NCI-H460 (cell line): ENCODE measurements around the gene CDC42EP3. TPM values are rescaled to one million over a fixed set of nuclear protein-coding genes. Genes with fewer than 3 reads are reported as not detected.

Experiments
- DNase-seq: peaks from one replicate; pipeline ENCODE4 v3.0.0-alpha.2; 2016; ENCODE audit warnings: low read depth; ENCODE audit errors: extremely low read depth
- total RNA-seq: library from RNA; depleted of rRNA; stranded (reverse); fragments of >200 nt; shearing (Covaris generic); gene quantifications from 2 replicates; pipeline ENCODE4 v1.2.3, GENCODE V29; 2014

Gene CDC42EP3
- total RNA-seq, 1 experiment from 2014 or later: 13.7 TPM

DNA sequence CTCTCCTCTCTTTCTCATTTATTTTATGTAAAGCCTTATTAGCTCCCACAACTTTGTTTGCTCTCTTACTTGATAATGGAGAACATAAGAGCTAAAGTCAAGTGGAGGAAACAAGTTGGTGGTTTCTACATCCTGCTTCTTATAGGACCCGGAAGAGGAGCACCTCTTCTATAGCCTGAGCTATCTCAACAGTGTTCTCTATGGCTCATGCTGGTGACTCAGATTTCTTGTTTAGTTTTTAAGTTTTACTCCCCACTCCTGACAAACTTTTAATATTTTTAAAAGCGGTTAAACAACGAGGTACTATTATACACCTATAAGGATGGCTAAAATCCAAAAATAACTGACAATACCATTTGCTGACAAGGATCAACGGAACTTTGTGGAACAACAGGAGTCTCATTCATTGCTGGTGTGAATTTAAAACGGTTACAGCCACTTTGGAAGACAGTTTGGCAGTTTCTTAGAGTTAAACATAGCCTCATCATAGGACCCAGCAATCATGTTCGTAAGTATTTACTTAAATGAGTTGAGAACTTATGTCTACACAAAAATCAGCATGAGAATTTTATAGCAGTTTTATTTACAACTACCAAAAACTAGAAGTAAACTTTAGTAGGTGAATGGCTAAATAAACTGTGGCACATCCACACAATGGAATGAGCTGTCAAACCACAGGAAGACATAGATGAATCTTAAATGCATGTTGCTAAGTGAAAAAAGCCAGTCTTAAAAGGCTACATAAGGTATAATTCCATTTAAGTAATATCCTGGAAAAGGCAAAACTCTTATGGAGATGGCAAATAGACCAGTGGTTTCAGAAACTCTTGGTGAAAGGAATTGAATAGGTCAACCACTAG is 12.7 kb upstream of the CDC42EP3 start:
- DNase-seq: no peak

DNA sequence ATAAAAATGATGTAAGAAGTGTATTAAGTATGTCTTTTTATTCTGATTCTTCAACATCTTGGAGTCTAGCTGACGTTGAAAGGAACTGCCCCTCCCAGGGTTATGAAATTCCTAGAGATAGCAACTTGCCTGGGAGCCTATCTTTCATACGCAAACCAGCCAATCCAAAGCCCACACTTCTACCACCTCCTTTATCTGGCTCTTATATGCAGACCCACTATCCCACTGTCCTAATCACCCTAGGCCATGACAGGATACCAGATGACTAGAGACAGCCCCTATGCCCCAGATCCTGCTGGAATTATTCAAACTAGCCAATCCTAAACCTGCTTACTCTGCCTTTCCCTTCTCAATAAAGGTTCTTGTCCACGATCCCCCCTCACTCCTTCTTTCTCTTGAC is 11.8 kb upstream of the CDC42EP3 start:
- no peak for DNase-seq

DNA sequence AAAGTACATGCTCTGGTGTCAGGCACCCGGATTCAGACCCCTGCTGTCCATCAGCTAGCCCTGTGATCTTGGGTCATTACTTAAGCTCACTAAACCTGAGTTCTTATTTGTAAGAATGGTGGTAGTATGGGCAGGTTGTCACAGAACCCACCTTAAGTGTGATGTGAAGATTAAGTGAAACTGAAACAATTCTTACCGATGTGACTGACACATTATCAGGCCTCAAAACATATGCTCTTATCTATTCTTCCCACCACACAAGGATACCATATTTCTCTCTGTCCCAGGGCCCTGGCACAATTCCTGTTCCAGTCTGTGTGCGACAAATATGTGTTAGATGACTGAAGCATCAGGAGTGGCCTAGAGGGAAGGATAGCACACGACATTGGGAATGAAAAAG is 11.0 kb upstream of the CDC42EP3 start:
- DNase-seq: no peak

DNA sequence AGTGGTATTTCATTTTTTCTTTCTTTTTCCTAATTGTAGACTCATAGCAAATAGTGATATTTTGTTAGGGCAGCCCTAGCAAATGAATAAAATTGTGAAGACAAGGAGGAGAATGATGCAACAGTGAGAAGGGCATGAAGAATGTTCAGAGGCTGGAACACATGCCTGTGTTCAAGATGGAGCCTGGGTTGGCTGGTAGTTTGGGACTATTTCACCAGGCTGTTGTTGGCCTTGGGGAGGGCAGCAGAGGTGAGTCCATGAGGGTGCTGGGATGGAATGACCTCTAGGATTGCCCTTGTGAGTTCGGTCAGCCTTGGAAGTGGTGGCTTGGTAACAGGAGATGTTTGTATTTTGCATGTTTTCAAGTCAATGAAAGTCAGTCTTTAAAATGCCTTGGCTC is 10.1 kb upstream of the CDC42EP3 start:
- DNase-seq: no peak

DNA sequence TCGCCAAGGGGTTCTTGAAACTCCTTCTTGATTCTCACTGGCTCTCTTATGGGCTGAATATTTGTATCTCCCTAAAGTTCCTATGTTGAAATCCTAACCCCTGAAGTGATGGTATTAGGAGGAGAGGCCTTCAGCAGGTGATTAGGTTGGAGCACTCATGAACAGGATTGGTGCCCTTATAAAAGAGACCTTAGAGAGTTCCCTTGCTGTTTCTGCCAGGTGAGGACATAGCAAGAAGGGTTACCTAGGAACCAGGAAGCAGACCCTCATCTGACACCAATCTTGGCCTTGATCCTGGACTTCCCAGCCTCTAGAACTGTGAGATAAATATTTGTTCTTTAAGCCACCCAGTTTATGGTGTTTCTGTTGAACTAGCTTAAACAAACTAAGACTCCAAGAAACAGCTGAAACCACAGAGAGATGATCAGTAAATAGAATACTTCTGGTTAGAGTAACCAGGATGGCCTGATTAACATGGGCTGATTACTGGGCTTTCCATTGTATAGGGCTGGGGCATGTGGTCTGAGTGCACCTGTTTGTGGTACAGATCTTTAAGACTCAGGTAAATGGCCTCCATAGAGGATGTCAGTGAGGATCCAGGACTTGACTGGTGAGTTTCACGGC is 7.7 kb upstream of the CDC42EP3 start:
- no peak for DNase-seq

DNA sequence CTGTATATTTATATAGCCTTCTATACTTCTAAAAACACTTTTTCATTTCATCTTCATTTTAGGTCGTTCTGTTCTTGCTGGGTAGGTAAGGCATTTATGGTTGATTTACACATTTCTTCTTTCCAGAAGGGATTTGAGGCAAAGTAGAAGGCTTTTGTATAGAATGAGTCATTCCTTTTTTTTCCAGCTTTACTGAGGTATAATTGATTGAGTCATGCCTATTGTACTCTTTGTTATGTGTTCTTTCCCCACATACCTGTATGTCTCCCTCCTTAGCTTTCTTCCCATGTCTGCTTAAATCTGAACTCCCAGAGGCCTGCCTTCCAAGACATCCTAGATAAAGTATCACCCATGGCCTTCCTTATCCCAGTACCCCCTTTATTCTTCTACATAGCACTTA is 4.8 kb upstream of the CDC42EP3 start:
- no peak for DNase-seq

DNA sequence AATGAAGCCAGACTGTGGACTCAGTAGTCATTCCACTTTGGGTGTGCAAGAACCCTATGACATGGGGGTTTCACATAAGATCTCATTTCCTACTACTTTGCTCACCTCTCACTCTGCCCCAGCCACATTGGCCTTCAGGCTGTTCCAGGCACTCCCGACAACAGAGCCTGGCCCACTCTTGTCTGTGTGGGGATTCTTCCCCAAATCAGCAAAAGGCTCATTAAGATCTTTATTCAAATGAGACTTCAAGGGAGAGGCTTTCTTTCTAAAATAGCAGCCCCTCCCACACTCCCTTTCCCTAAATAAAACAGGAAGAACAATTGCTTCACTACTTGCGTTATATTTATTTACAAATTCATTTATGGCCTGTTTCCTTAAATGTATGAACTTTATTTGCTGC is 3.5 kb upstream of the CDC42EP3 start:
- no peak for DNase-seq

DNA sequence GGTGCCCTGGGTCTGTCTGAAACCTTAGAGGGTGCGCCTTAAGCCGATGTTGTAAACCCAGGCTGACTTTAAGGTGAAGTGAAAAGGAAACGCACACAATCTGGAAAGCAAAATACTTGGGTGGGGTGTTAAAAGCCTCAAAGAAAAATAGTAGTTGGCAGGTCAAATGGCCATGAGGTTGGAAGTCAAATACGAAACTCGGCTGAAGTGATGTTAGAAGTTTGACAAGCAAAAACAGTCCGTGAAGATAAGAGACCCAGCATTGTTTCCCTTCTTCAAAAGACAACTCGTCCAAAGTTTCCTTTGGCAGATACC is 1.4 kb upstream of the CDC42EP3 start:
- no peak for DNase-seq

DNA sequence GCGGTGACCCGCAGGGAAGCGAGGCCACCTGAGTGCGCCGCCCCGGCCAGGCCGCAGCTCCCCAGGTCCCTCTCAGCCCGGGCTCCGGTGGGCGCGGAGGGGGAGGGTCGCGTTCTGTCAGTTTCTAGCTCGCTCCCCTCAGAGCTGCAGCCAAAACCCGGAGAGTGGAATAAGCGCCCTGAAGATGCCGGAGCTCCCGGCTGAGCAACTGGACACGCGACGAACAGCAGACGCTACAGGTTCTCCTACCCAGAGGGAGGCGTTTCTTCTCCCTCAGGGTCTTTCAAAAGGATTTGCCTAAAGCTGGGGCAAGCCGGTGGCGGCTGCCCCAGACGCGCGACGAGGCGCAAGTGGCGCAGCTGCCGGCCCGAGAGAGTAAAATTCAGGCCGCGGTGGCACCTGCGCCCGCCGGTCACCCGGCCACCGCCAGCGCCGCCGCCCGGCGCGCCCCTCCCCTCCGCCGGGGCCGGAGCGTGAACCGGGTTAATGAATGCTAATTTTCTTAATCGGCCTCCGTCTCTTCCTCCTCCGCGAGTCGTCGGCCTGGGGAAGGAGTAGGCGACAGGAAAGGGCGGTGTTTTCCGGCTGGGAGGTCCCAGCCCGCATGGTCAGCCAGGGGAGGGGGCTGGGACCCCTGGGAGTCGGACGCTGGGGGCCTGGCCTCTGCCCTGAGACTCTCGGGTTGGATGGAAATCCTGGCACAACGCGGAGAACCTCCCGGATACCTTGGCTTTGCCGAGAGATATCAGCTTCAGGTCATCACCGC is 845 bp upstream of the CDC42EP3 start:
- DNase-seq: peak; percentile 77

DNA sequence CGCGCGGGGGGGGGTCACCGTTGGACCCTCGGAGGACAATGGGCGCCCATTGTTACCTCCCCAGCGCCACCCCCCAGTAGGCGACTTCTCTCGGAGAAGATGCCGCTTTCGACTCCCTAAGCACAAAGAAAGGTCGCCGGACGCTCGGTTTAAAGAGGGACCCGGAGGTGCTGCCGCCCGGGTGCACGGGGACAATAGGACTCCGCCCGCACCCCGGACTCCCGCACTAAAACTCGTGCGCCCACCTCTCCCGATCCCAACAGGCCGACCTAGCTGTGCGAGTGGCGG is 318 bp upstream of the CDC42EP3 start:
- DNase-seq: no peak

DNA sequence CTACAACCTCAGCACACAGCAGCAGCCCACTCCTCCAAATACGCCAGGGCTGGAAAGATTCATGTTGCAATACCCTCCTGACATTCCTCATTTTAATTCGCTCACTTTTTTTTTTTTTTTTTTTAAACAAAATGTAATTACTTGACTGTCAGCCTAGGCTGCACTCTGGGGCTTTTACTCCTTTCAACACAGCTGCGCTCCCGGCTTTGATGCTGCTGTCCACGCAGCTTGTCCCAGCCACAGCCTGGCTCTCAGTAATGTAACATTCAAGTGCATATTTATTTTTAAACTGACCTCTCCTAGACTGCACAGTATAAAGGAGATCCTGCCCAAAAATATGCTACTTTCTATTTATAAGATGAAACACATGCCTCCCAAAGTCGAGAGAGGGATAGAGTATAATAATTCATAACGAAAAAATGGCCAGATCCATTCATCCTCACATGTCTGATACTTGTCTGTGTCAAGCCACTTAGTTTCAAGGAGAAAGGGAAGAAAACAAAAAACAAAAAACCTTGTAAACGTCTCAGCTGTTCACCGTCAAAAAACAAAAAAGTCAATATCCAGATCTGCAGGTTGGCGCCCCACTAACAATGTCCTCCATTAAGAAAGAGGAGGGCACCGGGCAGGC is 949 bp downstream of the CDC42EP3 start:
- DNase-seq: no peak

DNA sequence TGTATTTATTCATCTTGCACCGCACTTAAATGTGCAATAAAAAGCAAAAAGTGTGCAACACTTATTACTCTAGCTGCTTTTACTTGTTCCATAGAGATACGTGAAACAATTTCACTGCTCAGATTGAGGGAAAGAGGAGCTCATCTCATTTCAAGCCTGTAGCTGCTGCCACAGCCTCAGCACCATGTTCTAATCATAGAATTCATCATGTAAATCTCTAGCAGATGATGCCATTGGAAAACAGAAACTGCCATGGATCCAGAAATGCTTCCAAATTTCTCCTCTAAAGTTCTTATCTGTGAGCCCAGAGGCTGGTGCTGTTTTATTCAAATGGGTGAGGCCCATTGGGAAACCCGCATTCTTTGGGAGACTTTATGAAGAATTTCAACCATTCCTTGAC is 2.0 kb downstream of the CDC42EP3 start:
- DNase-seq: no peak

DNA sequence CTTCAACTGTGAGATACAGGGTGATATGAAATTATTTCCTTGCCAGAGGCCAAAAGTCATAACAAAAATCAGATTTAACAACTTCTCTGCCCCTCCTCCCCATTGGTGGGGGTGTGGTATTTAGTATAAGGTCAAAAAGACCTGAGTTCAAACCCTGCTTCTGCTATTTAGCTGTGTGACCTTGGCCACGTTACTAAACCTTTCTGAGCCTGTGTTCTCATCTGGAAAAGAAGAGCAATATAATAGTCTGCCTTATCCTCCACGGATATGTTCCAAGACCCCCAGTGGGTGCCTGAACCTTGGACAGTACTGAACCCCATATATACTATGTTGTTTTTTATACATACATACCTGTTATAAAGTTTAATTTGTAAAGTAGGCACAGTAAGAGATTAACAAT is 3.7 kb downstream of the CDC42EP3 start:
- no peak for DNase-seq

DNA sequence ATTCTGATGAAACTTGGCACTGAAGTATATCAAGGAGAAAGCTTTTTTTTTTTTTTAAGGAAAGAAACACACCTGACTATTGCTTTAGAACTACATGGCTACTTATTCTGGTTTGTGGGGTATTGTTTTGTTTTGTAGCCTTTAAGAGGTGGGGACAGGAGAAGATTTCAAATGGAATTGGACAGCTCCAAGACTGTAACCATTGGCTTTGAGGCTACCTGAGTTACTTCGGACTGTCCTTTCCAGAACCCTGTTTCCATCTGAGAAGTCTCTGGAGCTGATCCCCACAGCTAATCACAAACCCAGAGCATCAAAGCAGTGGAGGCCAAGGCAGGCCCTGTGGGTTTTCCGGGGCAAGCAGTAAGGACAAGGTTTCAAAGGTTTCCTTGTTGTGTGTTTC is 4.7 kb downstream of the CDC42EP3 start:
- DNase-seq: no peak

DNA sequence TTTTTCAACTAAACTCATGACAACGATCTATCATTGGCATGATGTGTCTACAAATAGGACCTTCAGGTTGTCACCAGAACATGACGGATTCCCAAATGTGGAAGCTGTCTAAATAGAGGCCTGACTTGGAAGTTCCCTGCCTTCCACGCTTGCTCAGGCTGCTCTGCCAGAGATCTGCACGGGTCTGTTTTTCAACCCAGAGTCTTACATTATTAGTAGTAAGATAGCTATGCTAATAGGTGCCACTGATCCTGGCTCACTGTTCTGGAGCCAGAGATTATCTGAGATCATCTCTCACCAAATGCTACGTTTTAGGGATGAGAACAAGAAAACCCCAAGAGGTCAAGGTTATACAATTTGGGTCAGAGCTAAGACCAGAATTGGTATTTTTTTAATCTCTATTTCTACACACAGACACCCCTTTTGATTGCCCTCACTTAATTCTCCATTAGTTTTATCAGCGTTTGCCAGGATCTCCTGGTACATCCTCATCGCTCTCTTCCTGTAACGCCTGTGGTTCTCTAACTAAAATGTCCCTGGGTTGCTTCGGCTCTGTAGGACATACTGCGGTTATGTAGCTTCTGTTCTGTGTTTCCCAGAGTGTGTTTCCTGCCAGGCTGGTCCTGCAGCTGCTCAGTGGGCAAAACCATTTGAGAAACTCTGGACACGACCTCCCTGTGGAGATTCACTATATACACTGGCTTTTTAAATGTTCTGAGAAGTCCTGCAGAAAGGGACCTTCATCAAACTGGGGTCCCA is 5.7 kb downstream of the CDC42EP3 start:
- no peak for DNase-seq

DNA sequence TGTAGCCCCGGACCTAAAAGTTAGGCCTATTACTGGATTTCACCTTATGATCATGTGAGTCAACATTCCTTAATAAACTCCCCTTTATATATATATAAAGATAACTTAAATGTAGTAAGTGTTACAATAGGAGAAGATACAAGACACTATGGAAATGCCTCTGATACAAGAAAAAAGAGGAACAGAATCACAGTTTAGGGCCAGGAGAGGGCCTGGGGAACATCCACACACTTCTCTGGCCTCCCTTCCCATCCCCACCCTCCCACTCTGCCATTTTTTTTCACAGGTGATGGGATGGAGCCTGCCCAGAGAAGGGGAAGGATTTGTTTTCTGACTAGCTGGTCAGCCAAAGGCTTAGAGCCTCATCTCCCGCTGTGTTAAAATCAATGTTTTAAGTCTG is 6.4 kb downstream of the CDC42EP3 start:
- DNase-seq: no peak

DNA sequence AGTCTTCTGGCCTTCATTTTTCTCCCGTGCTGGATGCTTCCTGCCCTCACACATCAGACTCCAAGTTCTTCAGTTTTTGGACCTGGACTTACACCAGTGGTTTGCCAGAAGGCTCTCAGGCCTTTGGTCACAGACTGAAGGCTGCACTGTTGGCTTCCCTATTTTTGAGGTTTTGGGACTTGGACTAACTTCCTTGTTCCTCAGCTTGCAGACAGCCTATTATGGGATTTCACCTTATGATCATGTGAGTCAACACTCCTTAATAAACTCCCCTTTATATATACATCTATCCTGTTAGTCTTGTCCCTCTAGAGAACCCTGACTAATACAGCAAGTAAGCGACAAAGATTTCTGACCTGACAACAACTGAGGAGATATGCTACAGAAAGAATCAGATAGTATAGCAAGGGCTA is 7.2 kb downstream of the CDC42EP3 start:
- DNase-seq: no peak

DNA sequence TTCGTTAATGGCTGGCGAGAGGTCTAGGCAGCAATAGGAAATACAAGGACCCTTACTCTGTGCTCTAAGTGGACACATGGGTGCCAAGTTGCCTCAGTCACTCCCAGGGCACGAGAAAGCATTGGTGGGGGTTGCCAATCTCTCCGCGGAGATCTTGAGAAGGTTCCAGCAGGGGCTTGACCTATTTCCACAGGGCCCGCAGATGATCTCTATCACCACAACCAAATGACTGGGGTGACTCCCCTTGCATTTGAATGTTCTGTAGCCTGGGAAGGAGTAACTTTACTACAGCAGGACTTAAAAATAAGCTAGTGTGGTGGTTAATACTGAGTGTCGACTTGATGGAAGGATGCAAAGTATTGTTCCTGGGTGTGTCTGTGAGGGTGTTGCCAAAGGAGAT is 8.1 kb downstream of the CDC42EP3 start:
- no peak for DNase-seq

DNA sequence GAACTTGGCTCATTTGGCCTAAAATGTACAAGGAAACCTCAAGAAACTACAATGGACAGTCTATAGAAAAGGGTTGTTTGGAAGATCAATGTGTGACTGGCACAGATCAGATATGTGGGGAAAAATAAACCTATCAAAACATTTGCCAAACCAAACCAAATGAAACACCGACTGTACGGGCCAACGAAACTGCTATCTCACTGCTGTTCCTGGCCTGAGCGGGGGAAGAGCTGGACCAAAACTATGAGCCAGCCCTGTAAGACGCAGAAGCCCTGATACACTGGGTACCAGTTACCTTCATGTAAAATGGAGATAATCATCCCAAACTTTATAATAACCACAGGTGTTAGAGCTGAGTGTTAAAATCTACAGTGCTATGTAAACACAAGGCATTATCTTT is 11.7 kb downstream of the CDC42EP3 start:
- no peak for DNase-seq

DNA sequence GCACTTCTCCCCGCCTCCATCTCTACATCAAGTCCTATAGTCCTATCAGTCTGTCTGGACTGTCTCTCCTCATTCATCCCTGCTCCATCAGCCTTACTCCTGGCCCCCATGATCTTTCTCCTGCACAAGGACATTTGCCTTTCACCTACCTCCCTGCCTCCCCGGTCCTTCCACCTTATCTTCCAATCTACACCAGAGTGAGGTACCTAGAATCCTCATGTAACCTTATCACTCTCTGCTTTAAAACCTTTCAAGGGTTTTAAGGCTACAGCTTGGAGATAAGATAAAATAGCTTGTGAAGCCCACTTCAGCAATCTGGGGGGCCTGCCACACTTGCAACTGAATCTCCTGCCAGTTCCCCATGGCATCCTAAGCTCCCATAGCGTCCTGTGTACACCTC is 12.8 kb downstream of the CDC42EP3 start:
- no peak for DNase-seq

DNA sequence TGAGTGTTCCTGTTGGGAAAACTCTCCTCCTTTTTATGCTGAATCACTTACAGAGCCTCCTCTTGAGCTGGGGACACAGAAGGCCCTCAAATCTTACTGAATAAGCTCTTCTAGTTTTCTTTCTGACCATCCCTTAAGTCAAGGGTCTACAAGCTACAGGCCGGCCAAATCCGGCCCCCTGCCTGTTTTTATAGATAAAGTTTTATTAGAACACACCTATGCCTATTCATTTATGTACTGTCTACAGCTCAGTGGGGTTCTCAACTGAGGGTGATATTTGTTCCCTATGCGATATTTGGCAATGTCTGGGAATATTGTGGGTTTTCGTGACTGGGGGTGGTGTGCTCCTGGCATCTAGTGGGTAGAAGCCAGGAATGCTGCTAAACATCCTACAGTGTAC is 14.0 kb downstream of the CDC42EP3 start:
- no peak for DNase-seq
